Measurements from ENCODE around the gene ILRUN.
"Not testable (repeated sequence)": the region's sequence is repeated elsewhere in the genome, so short reads cannot be mapped to it uniquely, and the experiment has no call there.

- TF ChIP-seq EZH2phosphoT487 (IDR thresholded peaks at IDR 0.05; ENCODE audit: borderline replicate concordance, low read length); CTCF (IDR thresholded peaks at IDR 0.05; ENCODE audit: low read depth, low read length, poor library complexity, severe bottlenecking): not testable (repeated sequence)
These were observed 27.8 kb downstream of the ILRUN start for GRCh38 chr6:34668799-34669198.
